ENCODE measurements around the gene CDH20.

DNA sequence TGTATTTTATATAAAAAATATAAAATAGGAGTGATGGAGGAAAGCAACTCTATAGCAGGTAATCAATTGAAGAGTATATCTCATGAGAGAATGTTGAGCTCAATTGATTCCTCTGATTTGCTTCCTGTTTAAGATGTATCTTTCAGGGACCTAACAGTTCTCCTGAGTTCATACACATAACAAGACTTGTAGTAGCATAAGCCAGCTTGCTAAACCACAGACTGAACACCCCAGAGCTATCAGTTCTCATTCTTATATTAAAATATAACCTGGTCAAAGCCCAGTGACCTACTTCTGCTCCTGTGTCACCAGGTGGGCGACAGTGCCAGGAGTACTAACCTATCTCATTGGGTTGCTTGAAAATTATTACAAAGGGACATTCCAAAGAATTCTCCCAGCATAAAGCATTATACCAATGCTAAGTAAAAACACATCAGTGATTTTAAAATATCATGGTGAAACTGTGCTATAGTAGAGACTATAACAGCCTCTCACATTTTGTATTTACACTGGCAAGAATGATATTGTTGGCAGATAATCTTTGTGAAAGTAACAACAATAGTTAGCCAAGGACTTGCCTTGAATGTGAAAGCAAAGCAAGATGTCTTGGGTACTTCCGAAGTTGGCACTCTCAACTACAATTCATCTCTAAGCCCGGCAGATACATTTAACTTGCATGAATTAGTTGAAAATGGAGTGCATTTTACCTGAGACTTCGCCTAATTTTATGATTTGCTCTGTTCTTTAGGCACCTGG is 40.8 kb upstream of the CDH20 start:
- TF ChIP-seq CTCF (conservative IDR thresholded peaks at IDR 0.05; ENCODE audit: low read length) (no peak), EZH2phosphoT487 (IDR thresholded peaks at IDR 0.05; ENCODE audit: borderline replicate concordance, low read depth, low read length) (no peak)
